B cell (primary cell): Measurements from ENCODE around the gene SYNJ1. TPM values are rescaled to one million over a fixed set of nuclear protein-coding genes. Genes with fewer than 3 reads are reported as not detected.

Experiments
- ATAC-seq: fragments of 200-7000 bp; cut with Tn5 transposase; one replicate; pipeline ENCODE4 v1.10.0; 2021; ENCODE audit warnings: low read depth, mild to moderate bottlenecking, moderate number of reproducible peaks, moderate library complexity
- CTCF ChIA-PET: fragments of 350-600 bp; sonication (Branson Sonifier 250); formaldehyde crosslinking; loops from one replicate; lab custom pipeline; 2021; ENCODE audit warnings: antibody characterized with exemption, inconsistent platforms; lab: Charles Lee
- POLR2A ChIA-PET: fragments of 350-600 bp; sonication (Branson Sonifier 250); formaldehyde crosslinking; loops from one replicate; lab custom pipeline; 2021; ENCODE audit warnings: antibody characterized with exemption; lab: Charles Lee
- DNase-seq: peaks from one replicate; pipeline ENCODE4 v3.0.0; 2013
- H2AFZ ChIP-seq: 2 replicates; pipeline ENCODE4 v1.6.1; 2012; ENCODE audit warnings: mild to moderate bottlenecking, low read depth, low read length; ENCODE audit not compliant: insufficient read depth, poor library complexity, severe bottlenecking
- H3K27ac ChIP-seq, 2 donors: 1 replicate in 1 of 2; 2 replicates in 1 of 2; pipeline ENCODE4 v1.5.1; 2012 to 2013; ENCODE audit warnings: low read length in 2 of 2, mild to moderate bottlenecking in 2 of 2, moderate library complexity in 1 of 2
- H3K27me3 ChIP-seq, 4 experiments: fragments of 200-600 bp in 1 of 4; sonication (generic) in 1 of 4; replicated peaks in 1 of 4; 1 replicate in 2 of 4; 2 replicates in 2 of 4; pipeline versions ENCODE4 v1.6.1 to v1.7.0; 2013 to 2016; ENCODE audit warnings: low read length in 3 of 4, mild to moderate bottlenecking in 2 of 4, mixed read lengths in 1 of 4, moderate library complexity in 1 of 4; ENCODE audit not compliant: insufficient read depth in 4 of 4, control insufficient read depth in 3 of 4; ENCODE audit errors: control extremely low read depth in 1 of 4
- H3K36me3 ChIP-seq, 2 experiments: replicated peaks in 1 of 2; 1 replicate in 1 of 2; 2 replicates in 1 of 2; pipeline versions ENCODE4 v1.6.1 to v1.7.1; 2013; ENCODE audit warnings: low read length in 1 of 2; ENCODE audit not compliant: insufficient read depth in 2 of 2, control insufficient read depth in 1 of 2; ENCODE audit errors: control extremely low read depth in 1 of 2, extremely low read depth in 1 of 2
- H3K4me1 ChIP-seq, 2 donors: fragments of 200-600 bp in 1 of 2; sonication (generic) in 1 of 2; 1 replicate in 1 of 2; 2 replicates in 1 of 2; pipeline versions ENCODE4 v1.5.1 to v1.6.1; 2013 to 2017; ENCODE audit warnings: low read length in 2 of 2; ENCODE audit not compliant: control insufficient read depth in 2 of 2, insufficient read depth in 2 of 2
- H3K4me2 ChIP-seq: replicated peaks from 2 replicates; pipeline ENCODE3; 2012; ENCODE audit warnings: mild to moderate bottlenecking, low read depth, low read length; ENCODE audit not compliant: poor library complexity, severe bottlenecking
- H3K4me3 ChIP-seq, 5 experiments: fragments of 200-600 bp in 1 of 5; sonication (generic) in 1 of 5; 1 replicate in 3 of 5; 2 replicates in 2 of 5; pipeline versions ENCODE4 v1.5.1 to v1.7.0; 2011 to 2016; ENCODE audit warnings: low read length in 4 of 5, mild to moderate bottlenecking in 4 of 5, low read depth in 2 of 5, control low read depth in 1 of 5, moderate library complexity in 1 of 5; ENCODE audit not compliant: insufficient read depth in 1 of 5; ENCODE audit errors: control extremely low read depth in 1 of 5, extremely low read depth in 1 of 5
- H3K79me2 ChIP-seq: fragments of 200-600 bp; sonication (generic); one replicate; pipeline ENCODE4 v1.6.0; 2016; ENCODE audit warnings: low read length; ENCODE audit not compliant: control insufficient read depth, insufficient read depth
- H3K9ac ChIP-seq: fragments of 200-600 bp; sonication (generic); 2 replicates; pipeline ENCODE4 v1.6.1; 2017; ENCODE audit warnings: mild to moderate bottlenecking, low read length, moderate library complexity
- H3K9me3 ChIP-seq, 3 donors: one replicate each; pipeline versions ENCODE4 v1.6.1 to v1.7.1; 2013; ENCODE audit warnings: low read length in 2 of 3; ENCODE audit not compliant: control insufficient read depth in 2 of 3, insufficient read depth in 1 of 3; ENCODE audit errors: control extremely low read depth in 1 of 3
- H4K20me1 ChIP-seq: 2 replicates; pipeline ENCODE4 v1.6.0; 2012; ENCODE audit warnings: mild to moderate bottlenecking, low read length; ENCODE audit not compliant: insufficient read depth, control insufficient read depth, poor library complexity, severe bottlenecking
- H3K27ac Mint-ChIP-seq: one replicate; pipeline ENCODE4 v1.8.0; 2021; ENCODE audit warnings: mixed read lengths
- H3K27me3 Mint-ChIP-seq: one replicate; pipeline ENCODE4 v1.8.0; 2021; ENCODE audit warnings: mixed read lengths
- H3K4me1 Mint-ChIP-seq: one replicate; pipeline ENCODE4 v1.8.0; 2021; ENCODE audit warnings: mixed read lengths
- H3K4me3 Mint-ChIP-seq: one replicate; pipeline ENCODE4 v1.8.0; 2021; ENCODE audit warnings: mixed read lengths
- H3K9me3 Mint-ChIP-seq: one replicate; pipeline ENCODE4 v1.8.0; 2022; ENCODE audit warnings: mixed read lengths; ENCODE audit not compliant: insufficient read depth
- EZH2 ChIP-seq: IDR thresholded peaks from 2 replicates; pipeline ENCODE4 v1.6.1; 2012; ENCODE audit warnings: borderline replicate concordance, low read depth, mild to moderate bottlenecking, moderate library complexity, low read length; ENCODE audit not compliant: insufficient read depth, poor library complexity, severe bottlenecking
- whole genome bisulfite sequencing: methylation state at CpG from one replicate; pipeline ENCODE4 v1.1.5; 2013; ENCODE audit warnings: missing lambda C conversion rate; ENCODE audit not compliant: insufficient coverage; 5-methylcytosine and 5-hydroxymethylcytosine counted together
- intact Hi-C: fragments of 100-400 bp; cut with micrococcal nuclease; formaldehyde crosslinking; loops from one replicate; pipeline ENCODE4 v1.10.0; 2022
- polyA plus RNA-seq: library from polyadenylated mRNA; depleted of rRNA; stranded (reverse); fragments of >200 nt; gene quantifications from 2 replicates; pipeline ENCODE4 v1.2.3, GENCODE V29; 2012
- total RNA-seq, 2 donors: library from RNA; stranded (reverse); fragments of 120-200 nt in 1 of 2; gene quantifications; 1 replicate in 1 of 2; 2 replicates in 1 of 2; pipeline versions ENCODE4 v1.2.3 to v1.2.4, GENCODE V29; 2013 to 2022
- TF ChIP-seq, protein P1 (sequence below): fragments of 200-600 bp; IDR thresholded peaks from one replicate; pipeline ENCODE4 v1.8.0; 2022; ENCODE audit warnings: antibody characterized with exemption, mild to moderate bottlenecking

Gene SYNJ1
- total and polyA plus RNA-seq, 2 donors (not counting 1 experiment from before 2014, with no cell fraction given): 2.2 to 9.4 TPM

GRCh38 chr21:32599091-32599490 lies 128.7 kb downstream of the SYNJ1 start:
- no peak overlapping the region for H3K4me3 Mint-ChIP-seq
- H3K27ac ChIP-seq: no peak overlapping the region
- no peak overlapping the region for H3K4me3 ChIP-seq
- H3K4me1 ChIP-seq: no peaks in the 10 kb centered on the region
- H3K27ac Mint-ChIP-seq: no peak overlapping the region
- H4K20me1 ChIP-seq: peaks cover 6% of the 10 kb centered on the region
- POLR2A ChIA-PET: no interaction called here
- DNase-seq (no peak), ATAC-seq (no peak)
- no peaks in the 10 kb centered on the region for H3K9me3 Mint-ChIP-seq
- CTCF ChIA-PET: interaction anchor here (2.0 to 4.6 kb wide), 3 partner anchors 9 to 13 kb away, joined by 8 to 21 read pairs (median 12); partner anchors contain the start of gene CFAP298
- H3K4me2 ChIP-seq: no peak overlapping the region
- H3K27me3 ChIP-seq: no peaks in the 10 kb centered on the region
- no peaks in the 10 kb centered on the region for H3K79me2 ChIP-seq
- TF ChIP-seq EZH2: no peak
- TF ChIP-seq, protein P1, sequence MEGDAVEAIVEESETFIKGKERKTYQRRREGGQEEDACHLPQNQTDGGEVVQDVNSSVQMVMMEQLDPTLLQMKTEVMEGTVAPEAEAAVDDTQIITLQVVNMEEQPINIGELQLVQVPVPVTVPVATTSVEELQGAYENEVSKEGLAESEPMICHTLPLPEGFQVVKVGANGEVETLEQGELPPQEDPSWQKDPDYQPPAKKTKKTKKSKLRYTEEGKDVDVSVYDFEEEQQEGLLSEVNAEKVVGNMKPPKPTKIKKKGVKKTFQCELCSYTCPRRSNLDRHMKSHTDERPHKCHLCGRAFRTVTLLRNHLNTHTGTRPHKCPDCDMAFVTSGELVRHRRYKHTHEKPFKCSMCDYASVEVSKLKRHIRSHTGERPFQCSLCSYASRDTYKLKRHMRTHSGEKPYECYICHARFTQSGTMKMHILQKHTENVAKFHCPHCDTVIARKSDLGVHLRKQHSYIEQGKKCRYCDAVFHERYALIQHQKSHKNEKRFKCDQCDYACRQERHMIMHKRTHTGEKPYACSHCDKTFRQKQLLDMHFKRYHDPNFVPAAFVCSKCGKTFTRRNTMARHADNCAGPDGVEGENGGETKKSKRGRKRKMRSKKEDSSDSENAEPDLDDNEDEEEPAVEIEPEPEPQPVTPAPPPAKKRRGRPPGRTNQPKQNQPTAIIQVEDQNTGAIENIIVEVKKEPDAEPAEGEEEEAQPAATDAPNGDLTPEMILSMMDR: no peak
- 100% methylated on average over 1 of the region's 5 CpGs for WGBS
- no peaks in the 10 kb centered on the region for H3K9me3 ChIP-seq
- H3K36me3 ChIP-seq: peaks cover 7 to 33% of the 10 kb centered on the region in 2 experiments
- no peaks in the 10 kb centered on the region for H3K27me3 Mint-ChIP-seq
- intact Hi-C loops: no loop called here
- H3K9ac ChIP-seq: no peak overlapping the region
- H3K4me1 Mint-ChIP-seq: peaks cover 4% of the 10 kb centered on the region
- H2AFZ ChIP-seq: no peak overlapping the region

GRCh38 chr21:32597205-32597604 lies 130.6 kb downstream of the SYNJ1 start:
- intact Hi-C loops: no loop called here

More at GRCh38 chr21:32597205-32597604, 130.6 kb downstream of the SYNJ1 start:
- ChIA-PET CTCF (no interaction called here), POLR2A (no interaction called here)
- Mint-ChIP-seq H3K9me3 (no peaks in the 10 kb centered on the region), H3K4me1 (peaks cover 4% of the 10 kb centered on the region), H3K27me3 (no peaks in the 10 kb centered on the region), H3K27ac (no peak overlapping the region), H3K4me3 (no peak overlapping the region)
- Histone ChIP-seq H3K9ac (no peak overlapping the region), H2AFZ (no peak overlapping the region), H3K27ac (no peak overlapping the region), H3K9me3 (no peaks in the 10 kb centered on the region), H3K79me2 (no peaks in the 10 kb centered on the region), H3K4me1 (no peaks in the 10 kb centered on the region), H3K4me3 (no peak overlapping the region), H3K27me3 (no peaks in the 10 kb centered on the region), H3K36me3 (peaks cover 4 to 15% of the 10 kb centered on the region in 2 experiments), H4K20me1 (peaks cover 6% of the 10 kb centered on the region), H3K4me2 (no peak overlapping the region)
- DNase-seq: no peak
- WGBS: 94% methylated on average over 3 of the region's 6 CpGs
- TF ChIP-seq, protein P1: no peak
- TF ChIP-seq EZH2: no peak
- ATAC-seq: no peak
